GM12891 (cell line): Measurements from ENCODE around the gene AGFG1.

ENCODE experiments used
- PAX5 ChIP-seq: IDR thresholded peaks from 2 replicates; pipeline ENCODE4 v1.6.1; 2011; ENCODE audit warnings: low read length, moderate library complexity, mild to moderate bottlenecking; ENCODE audit not compliant: insufficient read depth, severe bottlenecking
- POLR2A ChIP-seq: IDR thresholded peaks from 2 replicates; pipeline ENCODE4 v1.6.1; 2011; ENCODE audit warnings: low read depth, low read length, control low read depth
- POLR2AphosphoS5 ChIP-seq: IDR thresholded peaks from 2 replicates; pipeline ENCODE4 v1.6.1; 2011; ENCODE audit warnings: low read depth, low read length, control low read depth

- TF ChIP-seq POLR2A (no peak), PAX5 (no peak), POLR2AphosphoS5 (no peak)
Observed at GRCh38 chr2:227462972-227463931, 8.7 kb upstream of the AGFG1 start.
